ENCODE results near the gene SLC25A13.

The SLC25A13 gene

DNA sequence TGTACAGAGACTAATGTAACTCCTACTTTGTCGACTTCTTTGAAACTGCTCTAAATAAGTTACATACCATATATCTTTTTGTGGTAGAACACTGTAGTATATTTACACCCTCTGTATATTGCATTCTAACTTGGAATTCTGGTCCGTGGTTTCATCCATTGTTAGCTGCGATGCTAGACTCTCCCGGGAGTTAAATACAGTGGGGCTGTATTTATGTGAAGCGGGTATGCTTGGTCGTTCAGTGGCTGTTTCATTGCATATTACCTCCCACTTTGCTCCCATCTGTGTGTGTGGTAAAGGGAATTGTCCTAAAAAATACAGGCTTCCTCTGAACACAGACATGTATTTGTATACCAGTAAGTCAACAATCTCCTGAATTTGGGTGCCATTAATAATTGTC, 231.1 kb downstream of the SLC25A13 start:
- DNase-seq (ENCODE audit: low read depth): no peak

DNA sequence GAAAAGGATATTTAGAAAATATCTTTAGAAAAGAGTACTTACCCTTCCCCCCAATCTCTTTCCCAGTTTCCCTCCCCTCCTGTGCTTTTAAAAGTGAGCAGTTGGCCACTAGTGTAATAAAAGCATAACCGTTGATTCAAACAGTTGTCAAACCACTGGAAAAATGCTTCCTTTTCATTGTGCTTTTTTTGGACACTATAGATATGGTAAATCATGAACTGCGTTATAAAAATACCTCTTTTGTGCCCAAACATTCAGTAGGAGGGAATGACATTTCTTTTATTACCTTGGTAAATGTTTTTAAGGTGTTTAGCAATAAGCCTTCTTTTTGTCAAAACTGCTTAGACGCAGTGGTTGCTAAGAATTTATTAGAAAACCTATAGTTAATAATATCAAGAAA, 232.4 kb downstream of the SLC25A13 start:
- no peak for DNase-seq (ENCODE audit: low read depth)

DNA sequence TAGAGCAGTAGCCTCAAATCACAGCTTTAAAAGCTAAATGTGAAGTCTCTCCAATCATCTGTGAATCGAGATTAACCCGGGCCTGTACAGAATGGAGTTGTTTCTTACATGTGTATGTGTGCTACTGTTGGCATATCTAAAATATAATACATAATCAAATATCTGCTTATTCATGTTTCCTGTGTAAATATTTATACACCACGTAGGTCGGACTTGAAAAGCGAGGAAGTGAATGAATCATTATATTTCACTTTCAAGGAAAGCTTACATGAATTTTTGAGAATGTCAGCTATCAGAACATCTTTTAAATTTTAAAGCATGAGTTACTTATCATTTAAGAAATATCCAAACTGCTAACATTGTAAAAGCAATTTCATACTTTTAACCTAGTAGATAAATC, 233.3 kb downstream of the SLC25A13 start:
- no peak for DNase-seq (ENCODE audit: low read depth)

- DNase-seq (ENCODE audit: low read depth): no peak
Measured at GRCh38 chr7:96085953-96086352, 235.9 kb downstream of the SLC25A13 start.

DNA sequence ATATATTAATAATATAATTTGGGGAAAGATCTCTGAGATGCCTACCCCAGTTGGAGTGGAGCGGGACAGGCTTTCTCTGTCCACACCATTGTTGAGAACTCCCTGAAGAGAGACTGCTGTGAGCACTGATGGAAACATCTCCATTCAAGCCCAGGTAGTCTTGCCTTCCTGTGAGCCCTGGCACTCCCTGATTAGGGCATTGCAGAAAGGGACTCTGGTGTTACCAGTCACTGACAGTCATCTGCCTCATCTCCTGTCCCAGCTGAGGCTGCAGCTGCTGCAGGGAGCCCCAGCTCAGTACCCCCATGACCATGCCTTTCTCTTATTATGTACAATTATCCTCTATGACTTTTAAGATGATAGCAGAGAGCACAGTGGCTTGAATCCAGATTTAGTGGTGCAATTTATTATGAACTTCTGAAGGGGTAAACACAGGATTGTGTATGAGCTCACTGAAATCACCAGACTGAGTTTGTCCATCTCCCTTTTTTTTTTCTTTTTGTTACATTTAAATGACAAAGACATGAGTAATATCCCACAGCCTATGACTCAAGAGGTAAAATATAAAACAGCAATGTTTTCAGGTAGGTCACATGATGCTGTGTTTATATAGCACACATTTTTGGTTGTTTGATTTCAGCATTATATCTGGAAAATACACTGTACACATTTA, 236.9 kb downstream of the SLC25A13 start:
- no peak for DNase-seq (ENCODE audit: low read depth)

- no peak for DNase-seq (ENCODE audit: low read depth)
Measured at GRCh38 chr7:96080027-96080426, 241.9 kb downstream of the SLC25A13 start.

DNA sequence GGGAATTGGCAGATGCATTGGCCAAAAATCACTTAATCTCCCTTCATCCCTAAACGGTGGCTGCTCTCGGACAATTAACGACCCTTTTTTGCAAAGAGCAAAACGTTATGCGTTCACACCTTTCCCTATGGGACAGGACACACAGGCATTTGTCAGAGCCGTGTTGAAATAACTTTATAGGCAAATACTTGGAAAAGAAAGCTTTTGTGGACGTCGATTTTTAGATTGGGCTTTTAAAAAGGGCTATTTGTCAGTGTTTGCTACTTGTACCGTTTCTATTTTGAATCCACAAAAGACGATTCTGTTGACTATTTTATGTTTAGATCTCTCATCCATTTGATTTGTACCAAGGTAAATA, 245.6 kb downstream of the SLC25A13 start:
- no peak for DNase-seq (ENCODE audit: low read depth)

DNA sequence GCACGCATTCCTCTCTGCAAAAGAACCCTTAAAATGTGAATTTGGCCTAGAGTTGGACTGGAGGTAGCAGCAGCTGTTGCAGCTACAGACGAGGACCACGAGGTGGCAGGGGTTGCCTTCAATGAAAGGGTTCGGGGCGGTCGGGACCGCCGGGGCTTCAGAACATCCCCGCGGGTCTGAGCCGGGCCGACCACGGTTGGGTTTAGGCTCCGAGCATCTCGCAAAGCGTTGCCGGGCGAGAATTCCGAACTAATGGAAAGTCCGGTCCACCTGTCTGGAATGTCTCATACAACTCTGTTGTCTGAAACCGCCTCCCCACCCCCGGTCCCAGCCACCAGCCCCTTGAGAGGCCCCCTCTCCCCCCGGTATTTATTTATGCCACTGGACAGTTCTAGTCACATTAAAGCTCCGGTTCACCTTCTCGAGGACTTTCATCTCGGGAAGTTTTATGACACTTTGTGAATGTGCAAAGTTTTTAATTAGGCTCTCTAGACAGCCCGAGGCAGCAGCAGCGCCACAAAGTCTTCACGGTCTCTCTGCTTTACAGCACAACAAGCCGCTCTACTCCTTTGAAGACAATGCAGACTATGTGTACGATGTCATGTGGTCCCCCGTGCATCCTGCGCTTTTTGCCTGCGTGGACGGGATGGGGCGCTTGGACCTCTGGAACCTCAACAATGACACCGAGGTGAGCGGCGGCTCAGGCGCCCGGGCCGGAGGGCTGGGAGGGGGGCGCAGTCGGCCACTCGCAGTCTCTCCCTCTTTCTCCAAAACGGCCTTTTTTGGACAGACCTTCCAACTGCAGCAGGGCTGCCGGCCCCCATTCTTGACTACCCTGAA, 246.2 kb downstream of the SLC25A13 start:
- DNase-seq (ENCODE audit: low read depth): no peak

GRCh38 chr7:96074871-96075270, 247.0 kb downstream of the SLC25A13 start:
- DNase-seq (ENCODE audit: low read depth): no peak
